ENCODE results near the gene FKBP1A.

FKBP1A gene

DNA sequence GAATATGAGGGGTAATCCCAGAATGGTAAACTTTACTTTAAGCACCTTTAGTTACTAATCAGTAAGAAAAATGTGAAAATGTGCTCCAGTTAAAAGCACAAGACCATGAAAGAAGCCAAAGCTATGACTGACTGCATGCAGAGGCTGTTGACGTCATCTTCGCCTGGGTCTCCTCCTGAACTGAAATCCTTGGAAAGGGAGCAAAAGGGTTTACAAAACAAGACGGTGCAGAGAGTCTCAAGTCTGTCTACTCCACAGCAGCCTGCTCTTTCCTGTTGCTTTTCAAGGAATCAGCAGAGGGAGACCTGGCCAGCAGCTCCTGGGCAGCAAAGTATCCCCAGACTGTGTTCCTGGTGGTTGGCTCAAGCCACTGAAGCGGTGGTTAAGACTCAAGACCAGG is 10.2 kb downstream of the FKBP1A start:
- no peak for DNase-seq

- DNase-seq, result no peak
Measured at GRCh38 chr20:1381753-1382591, 10.9 kb downstream of the FKBP1A start.

- no peak for DNase-seq
Measured at GRCh38 chr20:1378735-1379125, 14.1 kb downstream of the FKBP1A start.

- DNase-seq, result no peak
Measured at GRCh38 chr20:1377984-1378734, 14.7 kb downstream of the FKBP1A start.

DNA sequence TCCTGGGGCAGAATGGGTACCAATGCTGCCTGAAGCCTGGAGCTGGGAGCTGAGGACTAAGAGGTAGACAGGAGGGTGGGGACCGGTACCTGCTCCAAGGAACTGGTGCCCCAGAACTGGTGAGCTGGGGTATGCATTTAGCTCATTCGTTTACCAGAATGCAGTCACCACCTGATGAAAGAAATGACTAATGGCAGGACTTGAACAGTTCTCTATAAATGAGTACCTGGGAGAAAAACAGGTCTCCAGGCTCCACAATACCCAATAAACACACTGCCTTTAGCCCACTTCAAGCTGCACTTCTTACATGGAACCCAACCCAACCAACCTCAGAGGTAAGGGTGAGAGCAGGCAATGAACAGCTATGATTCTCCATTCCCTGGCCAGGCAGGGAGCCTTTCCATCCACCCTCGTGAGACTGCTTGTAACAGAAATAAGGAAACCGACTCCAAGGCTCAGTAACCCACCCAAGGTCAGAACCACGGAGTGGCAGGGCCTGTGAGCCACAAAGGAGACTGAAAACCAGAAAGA is 15.4 kb downstream of the FKBP1A start:
- DNase-seq, result no peak

GRCh38 chr20:1376408-1377270 is 16.2 kb downstream of the FKBP1A start:
- DNase-seq, result no peak

GRCh38 chr20:1376007-1376406 is 16.8 kb downstream of the FKBP1A start:
- no peak for DNase-seq

GRCh38 chr20:1375515-1375914 is 17.3 kb downstream of the FKBP1A start:
- no peak for DNase-seq

- no peak for DNase-seq
Measured at GRCh38 chr20:1374246-1374645, 18.6 kb downstream of the FKBP1A start.

DNA sequence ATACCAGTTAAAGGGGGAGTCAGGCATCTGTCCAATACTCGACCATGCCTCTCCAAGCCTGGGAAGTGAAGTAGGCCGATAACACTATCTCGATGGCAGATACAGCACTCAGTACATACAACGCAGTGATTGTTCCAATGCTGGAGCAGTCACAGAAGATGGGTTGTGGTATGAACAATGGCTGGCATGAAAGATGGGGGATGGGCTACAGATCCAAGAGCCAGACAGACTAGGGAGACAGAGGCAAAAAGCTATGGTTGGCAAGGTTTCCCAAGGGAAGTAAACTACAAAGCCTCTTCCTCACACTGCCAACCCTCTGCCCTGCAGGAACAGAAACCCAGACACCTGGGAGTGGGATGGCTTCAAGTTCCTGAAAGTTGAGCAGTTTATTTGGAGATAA is 19.2 kb downstream of the FKBP1A start:
- DNase-seq, result no peak

DNA sequence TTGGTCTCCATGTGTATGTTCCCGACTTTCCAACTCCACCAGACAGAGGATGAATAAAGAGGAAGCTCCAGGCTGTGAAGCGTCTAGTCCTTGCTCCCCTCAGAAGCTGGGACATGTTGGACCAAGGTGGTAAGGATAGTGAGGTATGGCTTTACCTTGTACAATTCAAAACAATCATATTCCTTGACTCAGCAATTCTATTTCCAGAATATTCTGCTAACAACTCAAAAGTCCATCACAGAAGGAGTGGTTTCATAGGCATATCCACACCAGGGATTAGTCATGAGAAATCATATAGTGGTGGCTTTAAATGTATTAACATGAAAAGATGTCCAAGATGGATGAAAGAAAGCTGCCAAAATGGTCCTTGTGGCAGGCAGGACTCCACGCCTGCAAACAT is 19.8 kb downstream of the FKBP1A start:
- DNase-seq, result no peak

- DNase-seq, result no peak
Measured at GRCh38 chr20:1371830-1372539, 20.9 kb downstream of the FKBP1A start.

GRCh38 chr20:1371202-1371782 is 21.6 kb downstream of the FKBP1A start:
- no peak for DNase-seq

DNA sequence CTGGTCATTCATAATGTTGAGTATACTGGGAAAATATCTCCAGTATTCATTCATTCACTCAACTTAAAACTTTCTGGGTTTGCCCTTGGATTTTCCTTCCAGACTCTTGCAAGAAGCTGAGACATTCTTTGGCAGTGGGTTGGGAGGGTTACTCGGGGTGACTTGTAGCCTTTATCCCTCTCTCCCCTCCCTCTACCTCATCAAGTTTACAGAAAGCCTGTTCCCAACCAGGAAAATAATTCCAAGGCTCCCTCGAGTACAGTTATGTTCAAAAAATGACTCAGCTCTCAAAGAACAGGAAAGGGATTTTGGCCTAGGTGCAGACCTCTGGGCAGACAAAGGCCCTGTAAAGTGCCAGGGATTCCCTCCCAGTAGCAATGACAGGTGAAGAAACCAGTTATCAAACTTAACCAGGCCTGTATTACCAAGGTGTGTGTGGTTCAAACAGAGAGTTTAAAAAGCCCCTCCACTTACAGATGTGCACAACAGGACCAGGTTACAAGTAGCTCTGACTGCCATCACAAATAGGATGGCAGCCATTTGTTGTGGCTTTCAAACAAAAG is 22.2 kb downstream of the FKBP1A start:
- no peak for DNase-seq

- no peak for DNase-seq
Measured at GRCh38 chr20:1369970-1370369, 22.9 kb downstream of the FKBP1A start.

GRCh38 chr20:1368448-1369199 is 24.2 kb downstream of the FKBP1A start:
- no peak for DNase-seq

DNA sequence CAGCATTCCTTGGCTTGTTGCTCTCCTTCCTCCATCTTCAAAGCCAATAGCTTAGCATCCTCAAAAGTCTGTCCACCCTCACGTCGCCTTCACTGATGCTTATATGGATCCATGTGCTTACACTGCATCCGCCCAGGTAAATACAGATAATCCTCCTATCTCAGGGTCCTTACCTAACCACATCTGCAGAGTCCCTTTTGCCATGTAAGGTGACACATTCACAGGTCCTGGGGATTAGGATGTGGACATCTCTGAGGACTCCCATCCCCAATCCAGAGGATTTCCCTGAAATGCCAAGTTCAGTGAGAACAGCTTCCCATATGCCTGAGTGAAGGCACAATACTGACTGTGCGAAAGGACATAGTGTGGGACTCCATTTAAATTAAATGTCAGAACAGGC is 25.4 kb downstream of the FKBP1A start:
- DNase-seq, result no peak

DNA sequence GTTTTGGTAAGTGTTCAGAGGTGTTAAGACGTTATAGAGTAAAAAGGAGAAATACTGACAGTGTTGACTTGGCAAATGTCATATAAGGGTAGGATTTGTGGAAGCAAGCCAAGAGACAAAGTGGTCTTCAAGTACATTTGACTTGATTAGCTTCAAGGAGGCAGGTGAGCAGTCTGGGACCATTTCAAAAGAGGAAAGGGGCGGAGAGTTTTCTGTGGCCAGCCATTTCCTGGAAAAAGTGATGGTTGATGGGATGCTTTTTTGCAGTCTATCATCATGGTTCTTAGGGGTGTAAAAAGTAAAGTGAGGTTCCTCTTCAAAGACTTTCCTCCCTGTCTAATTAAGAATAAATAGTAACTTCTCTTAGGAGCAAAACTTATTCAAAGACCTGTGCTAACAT is 28.7 kb downstream of the FKBP1A start:
- DNase-seq, result no peak

GRCh38 chr20:1363522-1363921 is 29.3 kb downstream of the FKBP1A start:
- DNase-seq, result no peak

GRCh38 chr20:1362484-1362883 is 30.4 kb downstream of the FKBP1A start:
- no peak for DNase-seq

Data from effector CD4-positive, alpha-beta T cell (primary cell).